NCI-H1417 treated with DMSO at 0.1 percent for 48 hours (cell line): ENCODE data around the gene CCHCR1.
"Not testable (repeated sequence)": the region's sequence is repeated elsewhere in the genome, so short reads cannot be mapped to it uniquely, and the experiment has no call there.

Experiments used
- DNase-seq: peaks from one replicate; lab custom pipeline; 2025; lab: John Stamatoyannopoulos, UW

CCHCR1 gene

GRCh38 chr6:31157513-31158139 is at the start of gene CCHCR1:
TSS of gene CCHCR1 (minus strand) at chr6:31157802. CDS start at chr6:31157600, 202 bp downstream.
- DNase-seq = no peak

GRCh38 chr6:31205638-31206037 is 48.0 kb upstream of the CCHCR1 start:
- no peak for DNase-seq

GRCh38 chr6:31204751-31205145 is 47.1 kb upstream of the CCHCR1 start:
- no peak for DNase-seq

- peak; percentile 53 for DNase-seq
Observed at GRCh38 chr6:31203345-31203979, 45.9 kb upstream of the CCHCR1 start.

- DNase-seq = no peak
Observed at GRCh38 chr6:31202259-31203166, 44.9 kb upstream of the CCHCR1 start.

- DNase-seq = not testable (repeated sequence)
Observed at GRCh38 chr6:31199105-31199452, 41.5 kb upstream of the CCHCR1 start.

GRCh38 chr6:31197559-31198305 is 40.1 kb upstream of the CCHCR1 start:
- DNase-seq = peak; percentile 23

- not testable (repeated sequence) for DNase-seq
Observed at GRCh38 chr6:31196251-31197022, 38.8 kb upstream of the CCHCR1 start.

- not testable (repeated sequence) for DNase-seq
Observed at GRCh38 chr6:31195308-31195979, 37.8 kb upstream of the CCHCR1 start.

- DNase-seq = no peak
Observed at GRCh38 chr6:31194061-31194834, 36.6 kb upstream of the CCHCR1 start.

- no peak for DNase-seq
Observed at GRCh38 chr6:31193206-31193605, 35.6 kb upstream of the CCHCR1 start.

- not testable (repeated sequence) for DNase-seq
Observed at GRCh38 chr6:31192431-31193105, 35.0 kb upstream of the CCHCR1 start.

GRCh38 chr6:31190488-31190887 is 32.9 kb upstream of the CCHCR1 start:
- no peak for DNase-seq

- DNase-seq = not testable (repeated sequence)
Observed at GRCh38 chr6:31189223-31189622, 31.6 kb upstream of the CCHCR1 start.

- no peak for DNase-seq
Observed at GRCh38 chr6:31187780-31188194, 30.2 kb upstream of the CCHCR1 start.

- no peak for DNase-seq
Observed at GRCh38 chr6:31186052-31186734, 28.6 kb upstream of the CCHCR1 start.

- not testable (repeated sequence) for DNase-seq
Observed at GRCh38 chr6:31185695-31186051, 28.1 kb upstream of the CCHCR1 start.

GRCh38 chr6:31183859-31184258 is 26.3 kb upstream of the CCHCR1 start:
- DNase-seq = not testable (repeated sequence)

GRCh38 chr6:31183287-31183686 is 25.7 kb upstream of the CCHCR1 start:
- not testable (repeated sequence) for DNase-seq
